ENCODE data around the gene STAU1. TPM values are rescaled to one million over a fixed set of nuclear protein-coding genes. Genes with fewer than 3 reads are reported as not detected.
"Not testable (repeated sequence)": the region's sequence is repeated elsewhere in the genome, so short reads cannot be mapped to it uniquely, and the experiment has no call there.

The STAU1 gene
- total RNA-seq, 4 donors from 2014 or later: 39.1 to 61.4 (median 54.4) TPM

- Histone ChIP-seq H3K4me3 (no peak overlapping the region), H3K36me3 (peaks cover 0 to 24% of the 10 kb centered on the region in 2 donors), H3K27me3 (no peaks in the 10 kb centered on the region), H3K27ac (no peak overlapping the region), H3K4me1 (no peaks in the 10 kb centered on the region), H3K9me3 (no peaks in the 10 kb centered on the region)
- DNase-seq (no peak), ATAC-seq (no peak)
- TF ChIP-seq CTCF (IDR thresholded peaks at IDR 0.05 in 4 of 5, conservative IDR thresholded peaks at IDR 0.05 in 1 of 5) (no peak), POLR2A (IDR thresholded peaks at IDR 0.05) (no peak)
- in situ Hi-C loops (cut with MboI; ENCODE audit: low sequenced_read_pairs in 4 of 4): no loop called here
- intact Hi-C loops (cut with DNase I; ENCODE audit: low total_unique reads): no loop called here
These were observed 83.8 kb downstream of the STAU1 start for GRCh38 chr20:49104365-49104648.

GRCh38 chr20:49103647-49104364 lies 84.3 kb downstream of the STAU1 start:
- no peak overlapping the region for H3K27ac ChIP-seq
- ATAC-seq: no peak
- no peak for DNase-seq
- intact Hi-C loops (cut with DNase I; ENCODE audit: low total_unique reads): no loop called here
- no peak overlapping the region for H3K4me3 ChIP-seq
- peaks cover 0 to 27% of the 10 kb centered on the region in 2 donors for H3K36me3 ChIP-seq
- no peaks in the 10 kb centered on the region for H3K27me3 ChIP-seq
- in situ Hi-C loops (cut with MboI; ENCODE audit: low sequenced_read_pairs in 4 of 4): no loop called here
- H3K4me1 ChIP-seq: no peaks in the 10 kb centered on the region
- no peaks in the 10 kb centered on the region for H3K9me3 ChIP-seq
- TF ChIP-seq POLR2A (IDR thresholded peaks at IDR 0.05): no peak

- DNase-seq (no peak), ATAC-seq (no peak)
- no peak overlapping the region for H3K4me3 ChIP-seq
- TF ChIP-seq CTCF (IDR thresholded peaks at IDR 0.05 in 4 of 5, conservative IDR thresholded peaks at IDR 0.05 in 1 of 5): no peak
- TF ChIP-seq POLR2A (IDR thresholded peaks at IDR 0.05): no peak
- H3K4me1 ChIP-seq: no peaks in the 10 kb centered on the region
- peaks cover 0 to 35% of the 10 kb centered on the region in 2 donors for H3K36me3 ChIP-seq
- H3K27me3 ChIP-seq: no peaks in the 10 kb centered on the region
- H3K9me3 ChIP-seq: no peaks in the 10 kb centered on the region
- intact Hi-C loops (cut with DNase I; ENCODE audit: low total_unique reads): no loop called here
- in situ Hi-C loops (cut with MboI; ENCODE audit: low sequenced_read_pairs in 4 of 4): no loop called here
- no peak overlapping the region for H3K27ac ChIP-seq
These were observed 85.1 kb downstream of the STAU1 start for GRCh38 chr20:49103019-49103418.

DNA sequence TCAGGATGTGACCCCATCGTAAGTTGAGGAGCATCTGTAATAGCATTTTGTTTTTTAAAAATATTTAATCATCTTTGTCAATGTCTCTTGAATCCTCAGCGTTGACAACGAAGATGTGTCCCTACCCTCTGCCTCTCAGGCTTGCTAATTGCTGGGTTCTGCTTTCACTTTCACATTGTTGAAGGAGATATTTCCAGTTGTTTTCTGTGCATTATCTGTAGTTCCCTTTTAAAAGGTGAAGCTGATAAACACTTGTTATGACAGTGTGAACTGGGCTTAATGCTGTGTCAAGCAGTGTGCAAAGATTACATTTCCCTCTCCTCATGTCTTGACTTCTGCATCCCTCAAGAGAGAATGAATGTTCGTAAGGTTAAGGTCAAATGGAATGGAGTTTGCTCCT lies 87.2 kb downstream of the STAU1 start:
- H3K36me3 ChIP-seq: peaks cover 0 to 54% of the 10 kb centered on the region in 2 donors
- no peak for ATAC-seq
- no peak for TF ChIP-seq POLR2A (IDR thresholded peaks at IDR 0.05)
- TF ChIP-seq CTCF (IDR thresholded peaks at IDR 0.05 in 4 of 5, conservative IDR thresholded peaks at IDR 0.05 in 1 of 5): no peak
- H3K27me3 ChIP-seq: no peaks in the 10 kb centered on the region
- H3K4me3 ChIP-seq: no peak overlapping the region
- in situ Hi-C loops (cut with MboI; ENCODE audit: low sequenced_read_pairs in 4 of 4) (no loop called here), intact Hi-C loops (cut with DNase I; ENCODE audit: low total_unique reads) (no loop called here)
- H3K4me1 ChIP-seq: no peaks in the 10 kb centered on the region
- DNase-seq: no peak
- H3K9me3 ChIP-seq: no peaks in the 10 kb centered on the region
- peak overlapping the region in 1 of 4 donors; percentile 24 for H3K27ac ChIP-seq

GRCh38 chr20:49100292-49100691 lies 87.8 kb downstream of the STAU1 start:
- ATAC-seq; H3K9me3 ChIP-seq; DNase-seq; H3K4me1 ChIP-seq; intact Hi-C loops (cut with DNase I; ENCODE audit: low total_unique reads); H3K27me3 ChIP-seq; H3K27ac ChIP-seq; in situ Hi-C loops (cut with MboI; ENCODE audit: low sequenced_read_pairs in 4 of 4); H3K4me3 ChIP-seq: not testable (repeated sequence)
- peaks cover 0 to 61% of the 10 kb centered on the region in 2 donors for H3K36me3 ChIP-seq

DNA sequence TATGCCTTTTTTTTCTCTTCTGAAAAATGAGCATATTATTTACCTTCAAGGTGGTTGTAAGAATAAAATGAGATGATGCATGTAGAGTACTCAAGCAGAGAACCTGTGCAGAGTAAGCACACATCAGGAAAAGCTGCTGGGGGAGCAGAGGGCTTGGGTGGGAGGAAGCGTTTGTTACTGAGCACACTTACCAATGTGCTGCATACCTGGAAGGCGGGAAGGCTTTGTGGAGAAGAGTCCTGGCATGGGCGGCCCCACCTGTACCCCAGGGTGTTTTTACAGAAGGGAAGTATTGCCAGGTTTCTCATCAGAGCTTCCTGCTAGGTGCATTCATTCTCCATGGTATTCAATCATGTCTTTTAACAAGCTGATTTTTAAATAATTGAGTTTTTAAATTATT lies 89.1 kb downstream of the STAU1 start:
- H3K36me3 ChIP-seq: peaks cover 0 to 72% of the 10 kb centered on the region in 2 donors
- intact Hi-C loops (cut with DNase I; ENCODE audit: low total_unique reads): no loop called here
- in situ Hi-C loops (cut with MboI; ENCODE audit: low sequenced_read_pairs in 4 of 4): no loop called here
- ATAC-seq: no peak
- no peak overlapping the region for H3K27ac ChIP-seq
- no peak for DNase-seq
- no peaks in the 10 kb centered on the region for H3K4me1 ChIP-seq
- no peak for TF ChIP-seq POLR2A (IDR thresholded peaks at IDR 0.05)
- no peak for TF ChIP-seq CTCF (IDR thresholded peaks at IDR 0.05 in 4 of 5, conservative IDR thresholded peaks at IDR 0.05 in 1 of 5)
- H3K9me3 ChIP-seq: no peaks in the 10 kb centered on the region
- H3K4me3 ChIP-seq: no peak overlapping the region
- no peaks in the 10 kb centered on the region for H3K27me3 ChIP-seq

All from gastrocnemius medialis (tissue), 4 donors.